Mesendoderm (in vitro differentiated cells): ENCODE data around the gene NAALADL1.

Experiments
- DNase-seq: peaks from one replicate; pipeline ENCODE4 v3.0.0; 2013
- H2AK5ac ChIP-seq: 2 replicates; pipeline ENCODE4 v1.6.1; 2013; ENCODE audit warnings: low read length, inconsistent platforms
- H2BK120ac ChIP-seq: 2 replicates; pipeline ENCODE4 v1.6.1; 2013; ENCODE audit warnings: low read depth, mild to moderate bottlenecking, low read length, moderate library complexity, mixed read lengths
- H2BK15ac ChIP-seq: replicated peaks from 2 replicates; pipeline ENCODE4 v1.6.1; 2013; ENCODE audit warnings: low read depth, mild to moderate bottlenecking, moderate library complexity
- H2BK5ac ChIP-seq: 2 replicates; pipeline ENCODE4 v1.6.1; 2013; ENCODE audit warnings: low read length, inconsistent platforms
- H3K18ac ChIP-seq: 2 replicates; pipeline ENCODE4 v1.6.1; 2013; ENCODE audit warnings: mild to moderate bottlenecking, low read length, mixed read lengths
- H3K23ac ChIP-seq: one replicate; pipeline ENCODE4 v1.6.1; 2013; ENCODE audit warnings: low read length
- H3K27ac ChIP-seq: 2 replicates; pipeline ENCODE4 v1.5.1; 2013; ENCODE audit warnings: low read depth, mild to moderate bottlenecking, inconsistent platforms, low read length, moderate library complexity
- H3K27me3 ChIP-seq: 2 replicates; pipeline ENCODE4 v1.6.1; 2013; ENCODE audit warnings: low read length, control low read depth, mild to moderate bottlenecking, inconsistent platforms; ENCODE audit not compliant: insufficient read depth, poor library complexity
- H3K36me3 ChIP-seq: 2 replicates; pipeline ENCODE4 v1.6.1; 2013; ENCODE audit warnings: low read length, inconsistent platforms; ENCODE audit not compliant: control insufficient read depth, insufficient read depth
- H3K4ac ChIP-seq: one replicate; pipeline ENCODE4 v1.6.1; 2013; ENCODE audit warnings: low read depth, mild to moderate bottlenecking, low read length, moderate library complexity
- H3K4me1 ChIP-seq: 2 replicates; pipeline ENCODE4 v1.6.1; 2013; ENCODE audit warnings: low read depth, low read length, inconsistent platforms; ENCODE audit not compliant: control insufficient read depth
- H3K4me2 ChIP-seq: 2 replicates; pipeline ENCODE4 v1.6.1; 2013; ENCODE audit warnings: low read length
- H3K4me3 ChIP-seq: 2 replicates; pipeline ENCODE4 v1.5.1; 2013; ENCODE audit warnings: mild to moderate bottlenecking, low read length
- H3K56ac ChIP-seq: one replicate; pipeline ENCODE4 v1.6.1; 2013; ENCODE audit warnings: low read length
- H3K79me1 ChIP-seq: 2 replicates; pipeline ENCODE4 v1.6.1; 2013; ENCODE audit warnings: low read length, inconsistent platforms
- H3K79me2 ChIP-seq: 2 replicates; pipeline ENCODE4 v1.6.1; 2013; ENCODE audit warnings: mild to moderate bottlenecking, low read length; ENCODE audit not compliant: control insufficient read depth, insufficient read depth
- H3K9ac ChIP-seq: 2 replicates; pipeline ENCODE4 v1.6.1; 2013; ENCODE audit warnings: low read length, inconsistent platforms
- H4K5ac ChIP-seq: one replicate; pipeline ENCODE4 v1.6.1; 2013; ENCODE audit warnings: low read length
- H4K8ac ChIP-seq: one replicate; pipeline ENCODE4 v1.6.1; 2013; ENCODE audit warnings: low read depth, mild to moderate bottlenecking, control low read depth, low read length, moderate library complexity
- WGBS: extraction: QIAGEN DNeasy Blood & Tissue Kit; methylation state at CpG from one replicate; pipeline ENCODE4 v1.1.7; 2013; ENCODE audit warnings: low lambda C conversion rate, missing lambda C conversion rate; ENCODE audit not compliant: insufficient coverage; ENCODE audit errors: extremely low coverage; 5-methylcytosine and 5-hydroxymethylcytosine counted together

Gene NAALADL1

DNA sequence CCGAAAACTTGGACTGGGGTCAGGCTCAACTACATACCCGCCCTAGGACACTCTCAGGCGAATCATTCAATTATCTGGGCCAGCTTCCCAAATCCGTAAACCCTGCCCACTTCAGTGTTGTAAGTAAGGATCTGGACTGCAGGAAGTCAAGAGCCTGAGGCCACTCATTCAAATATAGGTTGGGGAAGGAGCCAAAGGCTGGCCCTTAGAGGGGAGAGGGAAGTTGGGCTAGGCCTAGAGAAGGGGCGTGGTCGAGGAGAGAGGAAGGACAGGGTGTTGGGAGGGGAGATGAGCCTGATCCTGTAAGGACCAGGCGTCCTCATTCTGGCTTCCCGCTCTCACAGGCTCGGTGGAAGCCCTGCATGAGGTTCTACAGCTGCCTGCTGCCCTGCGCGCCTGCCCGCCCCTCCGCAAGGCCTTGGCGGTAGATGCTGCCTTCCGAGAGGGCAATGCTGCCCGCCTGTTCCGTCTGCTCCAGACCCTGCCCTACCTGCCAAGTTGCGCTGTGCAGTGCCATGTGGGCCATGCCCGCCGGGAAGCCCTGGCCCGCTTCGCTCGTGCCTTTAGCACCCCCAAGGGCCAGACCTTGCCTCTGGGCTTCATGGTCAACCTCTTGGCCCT, 14.4 kb downstream of the NAALADL1 start:
- H2AK5ac ChIP-seq = no peak overlapping the region
- DNase-seq = no peak
- H2BK120ac ChIP-seq = no peak overlapping the region
- H4K8ac ChIP-seq = no peak overlapping the region
- no peak overlapping the region for H3K4me3 ChIP-seq
- H3K4me1 ChIP-seq = peaks cover 5% of the 10 kb centered on the region
- H3K27ac ChIP-seq = no peak overlapping the region
- no CpG with 5 or more reads among the region's 23 CpGs for WGBS
- H3K79me1 ChIP-seq = peaks cover 7% of the 10 kb centered on the region
- no peak overlapping the region for H4K5ac ChIP-seq
- no peak overlapping the region for H3K56ac ChIP-seq
- H3K4me2 ChIP-seq = no peak overlapping the region
- peaks cover 2% of the 10 kb centered on the region for H3K79me2 ChIP-seq
- no peak overlapping the region for H3K9ac ChIP-seq
- H3K36me3 ChIP-seq = peaks cover 2% of the 10 kb centered on the region
- no peak overlapping the region for H3K18ac ChIP-seq
- H3K23ac ChIP-seq = no peak overlapping the region
- H2BK5ac ChIP-seq = no peak overlapping the region
- H3K27me3 ChIP-seq = no peaks in the 10 kb centered on the region
- H3K4ac ChIP-seq = no peak overlapping the region
- no peak overlapping the region for H2BK15ac ChIP-seq

DNA sequence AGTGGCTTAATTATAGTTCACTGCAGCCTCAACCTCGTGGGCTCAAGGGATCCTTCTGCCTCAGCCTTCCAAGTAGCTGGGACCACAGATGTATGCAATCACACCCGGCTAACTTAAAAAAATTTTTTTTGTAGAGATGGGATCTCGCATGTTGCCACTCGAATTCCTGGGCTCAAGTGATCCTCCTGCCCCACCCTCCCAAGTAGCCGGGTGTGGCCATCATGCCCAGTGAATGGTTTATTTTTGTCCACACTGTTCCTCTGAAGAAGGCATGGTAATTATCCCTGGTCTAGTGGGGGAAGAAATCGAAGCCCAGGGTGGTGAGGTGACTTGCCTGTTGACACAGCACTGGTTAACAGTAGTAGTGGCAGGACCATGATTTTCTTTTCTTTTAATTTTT, 15.5 kb downstream of the NAALADL1 start:
- Histone ChIP-seq H3K4me3 (no peak overlapping the region), H3K56ac (no peak overlapping the region), H3K4me2 (no peak overlapping the region), H3K27ac (no peak overlapping the region), H3K4ac (no peak overlapping the region), H2BK120ac (no peak overlapping the region), H3K36me3 (peaks cover 2% of the 10 kb centered on the region), H3K4me1 (no peaks in the 10 kb centered on the region), H3K79me1 (peaks cover 7% of the 10 kb centered on the region), H3K18ac (no peak overlapping the region), H3K79me2 (peaks cover 2% of the 10 kb centered on the region), H2BK5ac (no peak overlapping the region), H4K8ac (no peak overlapping the region), H3K27me3 (no peaks in the 10 kb centered on the region), H3K23ac (no peak overlapping the region), H3K9ac (no peak overlapping the region), H2BK15ac (no peak overlapping the region), H2AK5ac (no peak overlapping the region), H4K5ac (no peak overlapping the region)
- WGBS = no CpG with 5 or more reads among the region's 6 CpGs
- DNase-seq = no peak

DNA sequence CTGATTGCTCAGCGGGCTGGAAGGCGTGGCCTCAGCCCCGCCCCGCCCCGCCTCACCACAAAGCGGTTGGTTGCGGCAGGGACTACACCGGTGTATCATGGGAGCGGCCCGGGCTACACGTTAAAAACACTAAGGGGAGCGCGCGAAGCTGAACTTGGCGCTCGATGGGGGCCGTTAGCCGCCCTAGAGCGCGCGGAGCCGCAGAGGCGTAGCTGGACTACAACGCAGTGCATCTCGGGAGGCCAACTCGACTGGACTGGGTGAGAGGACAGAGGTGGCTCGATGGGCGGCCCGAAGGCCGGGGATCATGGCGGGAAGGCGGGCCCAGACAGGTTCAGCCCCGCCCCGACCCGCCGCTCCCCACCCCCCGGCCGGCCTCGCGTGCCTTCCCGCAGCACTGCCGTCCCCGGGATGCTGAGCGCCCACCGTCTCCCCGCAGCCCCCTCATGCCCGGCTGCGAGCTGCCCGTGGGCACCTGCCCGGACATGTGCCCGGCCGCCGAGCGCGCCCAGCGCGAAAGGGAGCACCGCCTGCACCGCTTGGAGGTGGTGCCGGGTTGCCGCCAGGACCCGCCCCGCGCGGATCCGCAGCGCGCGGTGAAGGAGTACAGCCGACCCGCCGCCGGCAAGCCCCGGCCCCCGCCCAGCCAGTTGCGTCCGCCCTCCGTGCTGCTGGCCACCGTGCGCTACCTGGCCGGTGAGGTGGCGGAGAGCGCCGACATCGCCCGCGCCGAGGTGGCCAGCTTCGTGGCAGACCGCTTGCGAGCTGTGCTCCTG, 17.3 kb downstream of the NAALADL1 start, which contains the start of gene SAC3D1:
Gene SAC3D1, plus strand, starts transcription at position 364 of the 776 bp plus-strand sequence. Its CDS starts 83 bp downstream, at position 447.
- Histone ChIP-seq H3K79me1 (peaks cover 7% of the 10 kb centered on the region), H2BK5ac (peak within 1 kb of the TSS; percentile 95), H4K8ac (no peak within 1 kb of the TSS), H3K79me2 (peaks cover 2% of the 10 kb centered on the region), H2BK120ac (no peak within 1 kb of the TSS), H3K23ac (peak within 1 kb of the TSS; percentile 66), H2AK5ac (no peak within 1 kb of the TSS), H3K4ac (no peak within 1 kb of the TSS), H3K4me1 (no peaks in the 10 kb centered on the region), H3K36me3 (peaks cover 2% of the 10 kb centered on the region), H3K56ac (peak within 1 kb of the TSS; percentile 99), H2BK15ac (no peak within 1 kb of the TSS), H3K27ac (peak within 1 kb of the TSS; percentile 98), H3K18ac (peak within 1 kb of the TSS; percentile 75), H3K9ac (peak within 1 kb of the TSS; percentile 96), H3K4me3 (peak within 1 kb of the TSS; percentile 83), H3K4me2 (peak within 1 kb of the TSS; percentile 73), H3K27me3 (no peaks in the 10 kb centered on the region), H4K5ac (no peak within 1 kb of the TSS)
- WGBS = no CpG with 5 or more reads among the region's 91 CpGs
- peak; percentile 98 for DNase-seq

DNA sequence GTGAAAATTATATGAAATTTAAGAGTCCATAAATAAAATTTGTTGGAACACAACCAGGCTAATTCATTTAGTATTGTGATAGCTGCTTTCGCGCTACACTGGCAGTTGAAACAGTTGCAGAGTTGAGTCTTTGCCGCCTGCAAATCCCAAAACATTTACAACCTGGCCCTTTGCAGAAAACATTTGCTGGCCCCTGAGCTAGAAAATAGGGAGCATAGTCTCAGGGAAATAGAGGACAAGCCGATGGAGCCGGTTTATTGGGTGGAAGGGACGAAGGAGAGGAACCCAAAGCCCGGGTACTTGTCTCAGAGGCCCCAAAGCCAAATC, 17.9 kb downstream of the NAALADL1 start:
- no peaks in the 10 kb centered on the region for H3K27me3 ChIP-seq
- no peak overlapping the region for H2BK15ac ChIP-seq
- peak overlapping the region; percentile 74 for H3K9ac ChIP-seq
- H3K4ac ChIP-seq = no peak overlapping the region
- H4K8ac ChIP-seq = no peak overlapping the region
- H3K36me3 ChIP-seq = peaks cover 2% of the 10 kb centered on the region
- no peak overlapping the region for H3K18ac ChIP-seq
- peaks cover 7% of the 10 kb centered on the region for H3K79me1 ChIP-seq
- H2BK120ac ChIP-seq = no peak overlapping the region
- no peak for DNase-seq
- H2BK5ac ChIP-seq = no peak overlapping the region
- no peaks in the 10 kb centered on the region for H3K4me1 ChIP-seq
- H3K27ac ChIP-seq = peak overlapping the region; percentile 98
- H2AK5ac ChIP-seq = no peak overlapping the region
- no peak overlapping the region for H3K4me3 ChIP-seq
- H3K56ac ChIP-seq = peak overlapping the region; percentile 83
- WGBS = no CpG with 5 or more reads among the region's 7 CpGs
- no peak overlapping the region for H3K23ac ChIP-seq
- H3K4me2 ChIP-seq = peak overlapping the region; percentile 56
- H4K5ac ChIP-seq = no peak overlapping the region
- peaks cover 2% of the 10 kb centered on the region for H3K79me2 ChIP-seq

DNA sequence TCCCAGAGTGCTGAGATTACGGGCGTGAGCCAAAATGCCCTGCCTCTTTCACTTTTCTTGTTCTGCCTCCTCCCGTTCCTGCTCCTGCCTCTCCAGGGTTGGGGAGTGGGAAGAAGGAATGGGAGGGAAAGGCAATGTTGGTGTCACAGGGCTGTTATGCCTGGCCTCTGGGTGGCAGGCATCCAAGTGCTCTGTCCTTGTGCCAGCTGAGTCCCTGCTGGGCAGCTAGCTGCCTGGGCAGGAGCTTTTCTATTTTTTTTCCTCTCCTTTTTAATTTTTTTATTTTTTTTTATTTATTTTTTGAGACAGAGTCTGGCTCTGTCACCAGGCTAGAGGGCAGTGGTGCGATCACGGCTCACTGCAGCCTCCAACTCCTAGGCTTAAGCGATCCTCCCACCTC, 21.4 kb downstream of the NAALADL1 start:
- Histone ChIP-seq H3K79me1 (no peaks in the 10 kb centered on the region), H2AK5ac (no peak overlapping the region), H3K27ac (no peak overlapping the region), H3K4me2 (no peak overlapping the region), H4K5ac (no peak overlapping the region), H3K36me3 (no peaks in the 10 kb centered on the region), H3K56ac (no peak overlapping the region), H3K79me2 (peaks cover 2% of the 10 kb centered on the region), H3K9ac (no peak overlapping the region), H4K8ac (no peak overlapping the region), H2BK5ac (no peak overlapping the region), H3K4me3 (no peak overlapping the region), H3K27me3 (no peaks in the 10 kb centered on the region), H2BK120ac (no peak overlapping the region), H3K18ac (no peak overlapping the region), H3K4me1 (no peaks in the 10 kb centered on the region), H3K4ac (no peak overlapping the region), H2BK15ac (no peak overlapping the region), H3K23ac (no peak overlapping the region)
- DNase-seq = no peak
- WGBS = no CpG with 5 or more reads among the region's 6 CpGs
